ENCODE measurements around the gene TSPAN31.

GRCh38 chr12:57783861-57784260, 39.0 kb downstream of the TSPAN31 start:
- TF ChIP-seq CTCF (IDR thresholded peaks at IDR 0.05) (no peak), POLR2AphosphoS5 (IDR thresholded peaks at IDR 0.05; ENCODE audit: insufficient read depth in 1 of 2, low read depth in 1 of 2) (no peak), POLR2A (IDR thresholded peaks at IDR 0.05) (no peak)
